IMR-90 (cell line): Measurements from ENCODE around the gene FAM83E.

Experiments
- BHLHE40 ChIP-seq: fragments of 150-350 bp; IDR thresholded peaks from 2 replicates; pipeline ENCODE4 v1.6.1; 2016; ENCODE audit warnings: mild to moderate bottlenecking, low read depth, low read length
- CTCF ChIP-seq: conservative IDR thresholded peaks from 2 replicates; pipeline ENCODE4 v1.5.1; 2012; ENCODE audit warnings: mild to moderate bottlenecking, low read depth, low read length, improper control_type of control experiment
- MAFK ChIP-seq: IDR thresholded peaks from 2 replicates; pipeline ENCODE4 v1.6.1; 2012; ENCODE audit warnings: low read depth, low read length, improper control_type of control experiment
- POLR2A ChIP-seq: IDR thresholded peaks from 2 replicates; pipeline ENCODE4 v1.6.1; 2012; ENCODE audit warnings: mild to moderate bottlenecking, low read depth, low read length
- RAD21 ChIP-seq: IDR thresholded peaks from 2 replicates; pipeline ENCODE4 v1.6.1; 2012; ENCODE audit warnings: low read length, improper control_type of control experiment
- RFX5 ChIP-seq: IDR thresholded peaks from 2 replicates; pipeline ENCODE4 v1.8.0; 2012; ENCODE audit warnings: low read depth, mild to moderate bottlenecking, low read length, moderate library complexity
- USF2 ChIP-seq: fragments of 150-350 bp; IDR thresholded peaks from 2 replicates; pipeline ENCODE4 v1.6.1; 2017; ENCODE audit warnings: mild to moderate bottlenecking, antibody characterized with exemption, low read length, low read depth

GRCh38 chr19:48624067-48624594 is 9.3 kb upstream of the FAM83E start:
- no peak for TF ChIP-seq CTCF
- TF ChIP-seq POLR2A, result no peak
- no peak for TF ChIP-seq BHLHE40
- TF ChIP-seq MAFK, result no peak
- TF ChIP-seq USF2, result no peak
- no peak for TF ChIP-seq RAD21
- TF ChIP-seq RFX5, result no peak
